ENCODE results near the gene KCNH2. TPM values are rescaled to one million over a fixed set of nuclear protein-coding genes. Genes with fewer than 3 reads are reported as not detected.

Gene KCNH2
- polyA plus RNA-seq, 1 of the 3 experiments (the other 2 are of a cell fraction) = 2.2 TPM

GRCh38 chr7:150988230-150989226 is 10.4 kb upstream of the KCNH2 start:
- no peak overlapping the region for H2AFZ ChIP-seq (ENCODE audit: low read depth)
- no peak overlapping the region for H3K9ac ChIP-seq
- peaks cover 0 to 32% of the 10 kb centered on the region in 2 experiments; a peak in 2 of 4 replicates for H3K4me1 ChIP-seq (ENCODE audit: control insufficient read depth in 1 of 2, insufficient read depth in 2 of 2, low read depth in 1 of 2, low read length in 1 of 2)
- CTCF ChIA-PET = interaction anchor here (0.6 to 7.8 kb wide), 61 partner anchors 9 to 540 kb away, joined by 3 to 205 read pairs (median 5); partner anchors contain the start of genes ABCB8 and AGAP3
- H3K9me2 ChIP-seq = no peaks in the 10 kb centered on the region
- peaks cover 13% of the 10 kb centered on the region; the same call in 1 of the 2 replicates for H3K27me3 ChIP-seq (ENCODE audit: insufficient read depth)
- no peaks in the 10 kb centered on the region for H3F3A ChIP-seq (replicated peaks; ENCODE audit: insufficient read depth)
- peak overlapping the region in 1 of 2 experiments; percentile 86; a peak in 2 of 4 replicates for H3K27ac ChIP-seq (ENCODE audit: low read depth in 2 of 2, low read length in 1 of 2)
- no peaks in the 10 kb centered on the region for H4K20me1 ChIP-seq (ENCODE audit: insufficient read depth)
- WGBS (ENCODE audit: low lambda C conversion rate) = 25% methylated on average over 24 of the region's 31 CpGs
- peak overlapping the region; percentile 13 to 46; a peak in 2 of 4 replicates for H3K4me3 ChIP-seq (ENCODE audit: low read depth in 2 of 2, low read length in 1 of 2)
- H3K9me3 ChIP-seq = no peaks in the 10 kb centered on the region
- H3K4me2 ChIP-seq = no peak overlapping the region
- DNase-seq = peak; percentile 95
- peak; percentile 50; the same call in 1 of the 2 replicates for TF ChIP-seq FOXJ3 (CRISPR knock-in tag; IDR thresholded peaks at IDR 0.05)
- 0 out of 2 replicates have a peak, but pooled peaks have one; percentile 34 for TF ChIP-seq GATA2 (CRISPR knock-in tag; IDR thresholded peaks at IDR 0.05)
- no peak for TF ChIP-seq REST (IDR thresholded peaks at IDR 0.05; ENCODE audit: low read depth, low read length)
- no peak for TF ChIP-seq USF1 (IDR thresholded peaks at IDR 0.05; ENCODE audit: borderline replicate concordance, low read depth)
- peak; percentile 88 for TF ChIP-seq SMC3 (IDR thresholded peaks at IDR 0.05; ENCODE audit: low read depth, low read length)
- no peak for TF ChIP-seq FOSL2 (IDR thresholded peaks at IDR 0.05; ENCODE audit: borderline replicate concordance, low read depth)
- no peak for TF ChIP-seq MXI1 (IDR thresholded peaks at IDR 0.05; ENCODE audit: low read depth, low read length)
- TF ChIP-seq TCF12 (IDR thresholded peaks at IDR 0.05) = no peak
- TF ChIP-seq CHD2 (IDR thresholded peaks at IDR 0.05; ENCODE audit: low read length, partially characterized antibody) = peak; percentile 56
- TF ChIP-seq RAD21 (IDR thresholded peaks at IDR 0.05; ENCODE audit: low read length) = peak; percentile 92
- peak; percentile 97 for TF ChIP-seq CTCF (IDR thresholded peaks at IDR 0.05)
- POLR2A ChIA-PET = interaction anchor here (0.6 to 2.3 kb wide), 9 partner anchors 9 to 203 kb away, joined by 3 to 8 read pairs (median 4); no protein-coding TSS in a partner anchor
- H3K36me3 ChIP-seq (replicated peaks in 1 of 2; ENCODE audit: control insufficient read depth in 1 of 2, insufficient read depth in 2 of 2, low read length in 1 of 2) = no peaks in the 10 kb centered on the region
- H3K79me2 ChIP-seq (ENCODE audit: insufficient read depth) = no peaks in the 10 kb centered on the region
